WTC11 (cell line): ENCODE data around the gene ZIC1. TPM values are rescaled to one million over a fixed set of nuclear protein-coding genes. Genes with fewer than 3 reads are reported as not detected.

Experiments used
- ATAC-seq: fragments of 200-7000 bp; cut with Tn5 transposase; 2 replicates; pipeline ENCODE4 v1.10.0; 2021; ENCODE audit warnings: mild to moderate bottlenecking, moderate library complexity
- CTCF ChIA-PET: fragments of 300-600 bp; sonication (Branson Sonifier 250); formaldehyde crosslinking; loops from one replicate; lab custom pipeline; 2021; ENCODE audit warnings: antibody characterized with exemption; lab: Charles Lee
- POLR2A ChIA-PET: fragments of 350-600 bp; sonication (Branson Sonifier 250); formaldehyde crosslinking; loops from one replicate; lab custom pipeline; 2021; ENCODE audit warnings: antibody characterized with exemption; lab: Charles Lee
- DNase-seq: peaks from one replicate; pipeline ENCODE4 v3.0.0; 2021; ENCODE audit warnings: low spot score
- H3K27ac Mint-ChIP-seq: 2 replicates; pipeline ENCODE4 v1.8.0; 2021; ENCODE audit warnings: mixed read lengths
- H3K27me3 Mint-ChIP-seq: 2 replicates; pipeline ENCODE4 v1.8.0; 2021; ENCODE audit warnings: low read depth, mild to moderate bottlenecking, moderate library complexity, mixed read lengths
- H3K36me3 Mint-ChIP-seq: 2 replicates; pipeline ENCODE4 v1.8.0; 2021; ENCODE audit warnings: mixed read lengths
- H3K4me1 Mint-ChIP-seq: 2 replicates; pipeline ENCODE4 v1.8.0; 2022; ENCODE audit warnings: mixed read lengths
- H3K4me3 Mint-ChIP-seq: 2 replicates; pipeline ENCODE4 v1.8.0; 2021; ENCODE audit warnings: mild to moderate bottlenecking, moderate library complexity, mixed read lengths
- H3K9me3 Mint-ChIP-seq: 2 replicates; pipeline ENCODE4 v1.8.0; 2021; ENCODE audit warnings: mixed read lengths
- ATF1 ChIP-seq: sonication (generic); formaldehyde crosslinking; IDR thresholded peaks from 2 replicates; pipeline ENCODE4 v1.8.1; 2023; ENCODE audit warnings: mild to moderate bottlenecking, moderate library complexity, missing genetic modification reagents
- CREB1 ChIP-seq: sonication (generic); formaldehyde crosslinking; IDR thresholded peaks from 2 replicates; pipeline ENCODE4 v1.8.0; 2023; ENCODE audit warnings: mild to moderate bottlenecking, missing genetic modification reagents
- ELF4 ChIP-seq: sonication (generic); formaldehyde crosslinking; IDR thresholded peaks from 2 replicates; pipeline ENCODE4 v1.8.1; 2022; ENCODE audit warnings: low read depth, mild to moderate bottlenecking, moderate library complexity, missing genetic modification reagents
- EMX1 ChIP-seq: fragments of 250-450 bp; sonication (Bioruptor Pico); IDR thresholded peaks from 2 replicates; pipeline ENCODE4 v1.8.0; 2021; ENCODE audit warnings: mild to moderate bottlenecking
- HMGA2 ChIP-seq: fragments of 250-450 bp; sonication (Bioruptor Pico); IDR thresholded peaks from 2 replicates; pipeline ENCODE4 v1.4.0; 2021; ENCODE audit warnings: mild to moderate bottlenecking, moderate library complexity
- MYBL2 ChIP-seq: sonication (generic); formaldehyde crosslinking; IDR thresholded peaks from 2 replicates; pipeline ENCODE4 v1.8.1; 2023; ENCODE audit warnings: mild to moderate bottlenecking, moderate library complexity, missing genetic modification reagents
- SOX15 ChIP-seq: fragments of 250-450 bp; sonication (Bioruptor Pico); IDR thresholded peaks from 2 replicates; pipeline ENCODE4 v1.9.0; 2021; ENCODE audit warnings: mild to moderate bottlenecking
- total RNA-seq: library from RNA; stranded (reverse); gene quantifications from 3 replicates; pipeline ENCODE4 v1.2.3, GENCODE V29; 2021
- TF ChIP-seq, protein P1 (sequence below): sonication (generic); formaldehyde crosslinking; IDR thresholded peaks from 2 replicates; pipeline ENCODE4 v1.8.1; 2022; ENCODE audit warnings: mild to moderate bottlenecking, moderate library complexity, missing genetic modification reagents
- TF ChIP-seq, protein P2 (sequence below): sonication (generic); formaldehyde crosslinking; IDR thresholded peaks from 2 replicates; pipeline ENCODE4 v1.8.1; 2023; ENCODE audit warnings: mild to moderate bottlenecking, missing genetic modification reagents
- TF ChIP-seq, protein P3 (sequence below): sonication (generic); formaldehyde crosslinking; IDR thresholded peaks from 2 replicates; pipeline ENCODE4 v1.8.0; 2022; ENCODE audit warnings: mild to moderate bottlenecking, missing genetic modification reagents
- TF ChIP-seq, protein P4 (sequence below): fragments of 250-450 bp; sonication (Bioruptor Pico); IDR thresholded peaks from 2 replicates; pipeline ENCODE4 v1.9.0; 2021; ENCODE audit warnings: moderate library complexity, mild to moderate bottlenecking, inconsistent platforms, borderline replicate concordance
- TF ChIP-seq, protein P5 (sequence below): fragments of 250-450 bp; sonication (Bioruptor Pico); IDR thresholded peaks from 2 replicates; pipeline ENCODE4 v1.8.0; 2021; ENCODE audit warnings: mild to moderate bottlenecking
- TF ChIP-seq, protein P6 (sequence below): sonication (generic); formaldehyde crosslinking; IDR thresholded peaks from 2 replicates; pipeline ENCODE4 v1.8.1; 2022; ENCODE audit warnings: low read depth, mild to moderate bottlenecking, moderate library complexity, missing genetic modification reagents, borderline replicate concordance
- TF ChIP-seq, protein P7 (sequence below): sonication (generic); formaldehyde crosslinking; IDR thresholded peaks from 2 replicates; pipeline ENCODE4 v1.8.1; 2023; ENCODE audit warnings: mild to moderate bottlenecking, missing genetic modification reagents

Gene ZIC1
- total RNA-seq, 1 experiment from 2014 or later = 59.7 TPM

DNA sequence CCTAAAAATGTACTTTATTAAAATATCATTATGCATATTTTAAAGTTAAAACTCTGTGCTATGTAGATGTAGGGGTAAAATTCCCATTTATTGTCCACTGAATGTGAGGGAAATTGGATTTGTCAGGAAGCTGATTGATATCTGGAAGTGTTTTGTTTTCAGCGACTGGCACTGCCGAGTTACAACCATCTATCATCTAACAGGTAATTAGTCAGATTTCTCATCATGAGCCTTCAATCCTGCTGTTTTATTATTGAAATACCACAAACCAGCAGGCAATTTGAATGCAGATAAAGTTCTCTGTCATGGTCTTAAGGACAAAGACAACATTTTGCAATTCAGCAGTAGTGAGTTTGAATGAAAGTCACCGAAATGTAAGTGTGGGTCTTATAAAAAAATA, 40.5 kb downstream of the ZIC1 start (continued):
- TF ChIP-seq, protein P1, sequence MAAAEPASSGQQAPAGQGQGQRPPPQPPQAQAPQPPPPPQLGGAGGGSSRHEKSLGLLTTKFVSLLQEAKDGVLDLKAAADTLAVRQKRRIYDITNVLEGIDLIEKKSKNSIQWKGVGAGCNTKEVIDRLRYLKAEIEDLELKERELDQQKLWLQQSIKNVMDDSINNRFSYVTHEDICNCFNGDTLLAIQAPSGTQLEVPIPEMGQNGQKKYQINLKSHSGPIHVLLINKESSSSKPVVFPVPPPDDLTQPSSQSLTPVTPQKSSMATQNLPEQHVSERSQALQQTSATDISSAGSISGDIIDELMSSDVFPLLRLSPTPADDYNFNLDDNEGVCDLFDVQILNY = no peak
- TF ChIP-seq, protein P2, sequence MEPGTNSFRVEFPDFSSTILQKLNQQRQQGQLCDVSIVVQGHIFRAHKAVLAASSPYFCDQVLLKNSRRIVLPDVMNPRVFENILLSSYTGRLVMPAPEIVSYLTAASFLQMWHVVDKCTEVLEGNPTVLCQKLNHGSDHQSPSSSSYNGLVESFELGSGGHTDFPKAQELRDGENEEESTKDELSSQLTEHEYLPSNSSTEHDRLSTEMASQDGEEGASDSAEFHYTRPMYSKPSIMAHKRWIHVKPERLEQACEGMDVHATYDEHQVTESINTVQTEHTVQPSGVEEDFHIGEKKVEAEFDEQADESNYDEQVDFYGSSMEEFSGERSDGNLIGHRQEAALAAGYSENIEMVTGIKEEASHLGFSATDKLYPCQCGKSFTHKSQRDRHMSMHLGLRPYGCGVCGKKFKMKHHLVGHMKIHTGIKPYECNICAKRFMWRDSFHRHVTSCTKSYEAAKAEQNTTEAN (CRISPR knock-in tag) = no peak
- TF ChIP-seq SOX15 (CRISPR knock-in tag) (no peak), ELF4 (CRISPR knock-in tag) (no peak), CREB1 (CRISPR knock-in tag) (no peak)
- TF ChIP-seq, protein P3, sequence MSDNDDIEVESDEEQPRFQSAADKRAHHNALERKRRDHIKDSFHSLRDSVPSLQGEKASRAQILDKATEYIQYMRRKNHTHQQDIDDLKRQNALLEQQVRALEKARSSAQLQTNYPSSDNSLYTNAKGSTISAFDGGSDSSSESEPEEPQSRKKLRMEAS (CRISPR knock-in tag) = no peak

DNA sequence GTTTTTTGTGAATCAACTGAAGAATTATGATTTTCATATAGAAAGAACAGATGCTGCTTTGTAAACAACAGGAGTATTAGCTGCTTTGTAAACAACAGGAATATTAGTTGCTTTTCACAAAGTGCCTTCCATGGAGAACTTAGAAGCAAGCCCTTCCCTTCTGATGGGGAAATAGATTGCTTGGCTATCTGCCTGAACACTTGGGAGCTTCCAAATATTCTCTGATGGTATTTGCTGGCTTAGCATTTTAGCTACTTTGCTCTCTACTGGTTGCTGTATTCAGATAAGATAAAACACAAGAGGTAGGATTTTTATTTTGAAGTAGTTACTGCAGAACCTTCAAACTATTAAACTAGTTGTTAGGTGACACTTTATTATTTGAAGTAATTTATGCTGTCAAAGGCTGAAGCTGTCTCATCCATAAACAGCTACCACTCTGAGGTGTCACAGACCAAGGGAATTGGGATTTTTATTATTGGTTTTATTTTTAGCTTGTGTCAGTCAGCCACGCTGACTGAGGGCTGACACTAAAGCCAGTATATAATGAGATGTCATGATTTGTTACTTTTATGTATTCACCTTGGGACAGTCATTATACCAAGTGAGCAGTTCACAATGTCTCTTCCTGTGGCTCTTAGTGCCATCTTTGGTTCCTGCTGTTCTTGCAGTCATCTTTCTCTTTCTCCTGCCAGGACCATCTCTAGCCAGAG, 50.0 kb downstream of the ZIC1 start:
- Mint-ChIP-seq H3K9me3 (no peaks in the 10 kb centered on the region), H3K36me3 (no peaks in the 10 kb centered on the region), H3K27me3 (no peaks in the 10 kb centered on the region), H3K27ac (no peak overlapping the region), H3K4me3 (no peak overlapping the region), H3K4me1 (peaks cover 7% of the 10 kb centered on the region)
- ChIA-PET POLR2A (no interaction called here), CTCF (interaction anchor here (1.1 kb wide), 1 partner anchor 75 kb away, joined by 3 read pairs; no protein-coding TSS in a partner anchor)
- DNase-seq = no peak
- no peak for ATAC-seq
- TF ChIP-seq ELF4 (CRISPR knock-in tag) (no peak), EMX1 (CRISPR knock-in tag) (no peak), ATF1 (no peak), MYBL2 (CRISPR knock-in tag) (no peak), HMGA2 (no peak)
- TF ChIP-seq, protein P4, sequence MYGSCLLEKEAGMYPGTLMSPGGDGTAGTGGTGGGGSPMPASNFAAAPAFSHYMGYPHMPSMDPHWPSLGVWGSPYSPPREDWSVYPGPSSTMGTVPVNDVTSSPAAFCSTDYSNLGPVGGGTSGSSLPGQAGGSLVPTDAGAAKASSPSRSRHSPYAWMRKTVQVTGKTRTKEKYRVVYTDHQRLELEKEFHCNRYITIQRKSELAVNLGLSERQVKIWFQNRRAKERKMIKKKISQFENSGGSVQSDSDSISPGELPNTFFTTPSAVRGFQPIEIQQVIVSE (CRISPR knock-in tag) = no peak
- TF ChIP-seq, protein P5, sequence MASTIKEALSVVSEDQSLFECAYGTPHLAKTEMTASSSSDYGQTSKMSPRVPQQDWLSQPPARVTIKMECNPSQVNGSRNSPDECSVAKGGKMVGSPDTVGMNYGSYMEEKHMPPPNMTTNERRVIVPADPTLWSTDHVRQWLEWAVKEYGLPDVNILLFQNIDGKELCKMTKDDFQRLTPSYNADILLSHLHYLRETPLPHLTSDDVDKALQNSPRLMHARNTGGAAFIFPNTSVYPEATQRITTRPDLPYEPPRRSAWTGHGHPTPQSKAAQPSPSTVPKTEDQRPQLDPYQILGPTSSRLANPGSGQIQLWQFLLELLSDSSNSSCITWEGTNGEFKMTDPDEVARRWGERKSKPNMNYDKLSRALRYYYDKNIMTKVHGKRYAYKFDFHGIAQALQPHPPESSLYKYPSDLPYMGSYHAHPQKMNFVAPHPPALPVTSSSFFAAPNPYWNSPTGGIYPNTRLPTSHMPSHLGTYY (CRISPR knock-in tag) = no peak
- TF ChIP-seq, protein P6, sequence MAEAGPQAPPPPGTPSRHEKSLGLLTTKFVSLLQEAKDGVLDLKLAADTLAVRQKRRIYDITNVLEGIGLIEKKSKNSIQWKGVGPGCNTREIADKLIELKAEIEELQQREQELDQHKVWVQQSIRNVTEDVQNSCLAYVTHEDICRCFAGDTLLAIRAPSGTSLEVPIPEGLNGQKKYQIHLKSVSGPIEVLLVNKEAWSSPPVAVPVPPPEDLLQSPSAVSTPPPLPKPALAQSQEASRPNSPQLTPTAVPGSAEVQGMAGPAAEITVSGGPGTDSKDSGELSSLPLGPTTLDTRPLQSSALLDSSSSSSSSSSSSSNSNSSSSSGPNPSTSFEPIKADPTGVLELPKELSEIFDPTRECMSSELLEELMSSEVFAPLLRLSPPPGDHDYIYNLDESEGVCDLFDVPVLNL (CRISPR knock-in tag) = no peak
- TF ChIP-seq, all 79 proteins: peak for 0

DNA sequence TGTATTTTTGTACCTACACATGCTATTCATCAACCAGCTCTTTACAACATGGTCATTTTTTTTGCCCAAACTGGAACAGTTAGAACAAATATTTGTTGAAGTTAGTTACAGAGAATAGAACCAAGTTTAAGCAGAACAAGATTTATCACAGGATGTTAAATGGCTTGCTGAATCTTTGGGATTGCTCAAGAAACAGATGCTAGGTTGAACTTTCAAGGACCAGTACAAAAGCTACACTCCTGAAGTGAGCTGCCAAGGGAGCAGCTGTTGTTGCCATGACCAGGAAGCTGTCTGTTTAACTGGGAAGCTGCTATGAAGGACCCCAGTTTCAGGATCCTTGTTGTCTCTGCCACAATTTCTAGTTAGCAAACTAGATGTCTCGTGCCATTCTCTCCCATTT, 53.7 kb downstream of the ZIC1 start:
- ChIA-PET POLR2A (no interaction called here), CTCF (interaction anchor here (0.5 kb wide), 1 partner anchor 10 kb away, joined by 4 read pairs; no protein-coding TSS in a partner anchor)
- DNase-seq = no peak
- no peaks in the 10 kb centered on the region for H3K4me1 Mint-ChIP-seq
- H3K4me3 Mint-ChIP-seq = no peak overlapping the region
- H3K27me3 Mint-ChIP-seq = no peaks in the 10 kb centered on the region
- no peaks in the 10 kb centered on the region for H3K36me3 Mint-ChIP-seq
- no peak overlapping the region for H3K27ac Mint-ChIP-seq
- H3K9me3 Mint-ChIP-seq = no peaks in the 10 kb centered on the region
- ATAC-seq = no peak
- TF ChIP-seq, protein P7, sequence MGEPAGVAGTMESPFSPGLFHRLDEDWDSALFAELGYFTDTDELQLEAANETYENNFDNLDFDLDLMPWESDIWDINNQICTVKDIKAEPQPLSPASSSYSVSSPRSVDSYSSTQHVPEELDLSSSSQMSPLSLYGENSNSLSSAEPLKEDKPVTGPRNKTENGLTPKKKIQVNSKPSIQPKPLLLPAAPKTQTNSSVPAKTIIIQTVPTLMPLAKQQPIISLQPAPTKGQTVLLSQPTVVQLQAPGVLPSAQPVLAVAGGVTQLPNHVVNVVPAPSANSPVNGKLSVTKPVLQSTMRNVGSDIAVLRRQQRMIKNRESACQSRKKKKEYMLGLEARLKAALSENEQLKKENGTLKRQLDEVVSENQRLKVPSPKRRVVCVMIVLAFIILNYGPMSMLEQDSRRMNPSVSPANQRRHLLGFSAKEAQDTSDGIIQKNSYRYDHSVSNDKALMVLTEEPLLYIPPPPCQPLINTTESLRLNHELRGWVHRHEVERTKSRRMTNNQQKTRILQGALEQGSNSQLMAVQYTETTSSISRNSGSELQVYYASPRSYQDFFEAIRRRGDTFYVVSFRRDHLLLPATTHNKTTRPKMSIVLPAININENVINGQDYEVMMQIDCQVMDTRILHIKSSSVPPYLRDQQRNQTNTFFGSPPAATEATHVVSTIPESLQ (CRISPR knock-in tag) = no peak

Other genes with a start within 250 kb of the ZIC1 start
- gene ZIC4, start 2.8 kb upstream of the ZIC1 start, total RNA-seq = 1.9 to 3.5 TPM (median 2.5 TPM) in 3 replicates